GM23338 (cell line): ENCODE results near the gene ADGRG1. TPM values are rescaled to one million over a fixed set of nuclear protein-coding genes. Genes with fewer than 3 reads are reported as not detected.

Source experiments
- ATAC-seq: fragments of 200-7000 bp; cut with Tn5 transposase; 3 replicates; pipeline ENCODE4 v1.9.1; 2020
- DNase-seq: peaks from one replicate; pipeline ENCODE4 v3.0.0-alpha.2; 2015; ENCODE audit warnings: low spot score
- H2AFZ ChIP-seq: fragments of 200-600 bp; sonication (generic); 2 replicates; pipeline ENCODE4 v1.8.0; 2016; ENCODE audit warnings: antibody characterized with exemption, mild to moderate bottlenecking, moderate library complexity
- H3F3A ChIP-seq: fragments of 200-600 bp; sonication (generic); replicated peaks from 2 replicates; pipeline ENCODE4 v1.8.0; 2017; ENCODE audit warnings: antibody characterized with exemption, mixed run types, low read depth
- H3K27ac ChIP-seq: fragments of 200-600 bp; sonication (generic); 2 replicates; pipeline ENCODE4 v1.6.1; 2016; ENCODE audit warnings: low read depth
- H3K27me3 ChIP-seq: fragments of 200-600 bp; sonication (generic); 2 replicates; pipeline ENCODE4 v1.8.0; 2016; ENCODE audit warnings: mild to moderate bottlenecking, mixed run types, moderate library complexity; ENCODE audit not compliant: insufficient read depth
- H3K36me3 ChIP-seq: fragments of 200-600 bp; sonication (generic); 2 replicates; pipeline ENCODE4 v1.8.0; 2016; ENCODE audit warnings: mild to moderate bottlenecking; ENCODE audit not compliant: insufficient read depth
- H3K4me1 ChIP-seq: fragments of 200-600 bp; sonication (generic); 2 replicates; pipeline ENCODE4 v1.8.0; 2016; ENCODE audit warnings: mild to moderate bottlenecking, moderate library complexity; ENCODE audit not compliant: insufficient read depth
- H3K4me2 ChIP-seq: fragments of 200-600 bp; sonication (generic); 2 replicates; pipeline ENCODE4 v1.7.1; 2017; ENCODE audit warnings: mixed run types
- H3K4me3 ChIP-seq: fragments of 200-600 bp; sonication (generic); 2 replicates; pipeline ENCODE4 v1.6.1; 2016; ENCODE audit warnings: mixed run types
- H3K79me2 ChIP-seq: fragments of 200-600 bp; sonication (generic); replicated peaks from 2 replicates; pipeline ENCODE4 v1.8.0; 2017; ENCODE audit warnings: mild to moderate bottlenecking; ENCODE audit not compliant: insufficient read depth
- H3K9me2 ChIP-seq: fragments of 200-600 bp; sonication (generic); 2 replicates; pipeline ENCODE4 v1.8.0; 2017; ENCODE audit not compliant: insufficient read depth
- H4K20me1 ChIP-seq: fragments of 200-600 bp; sonication (generic); replicated peaks from 2 replicates; pipeline ENCODE4 v1.8.0; 2017; ENCODE audit warnings: mild to moderate bottlenecking; ENCODE audit not compliant: insufficient read depth
- H3K27ac Mint-ChIP-seq: 2 replicates; pipeline ENCODE4 v1.8.0; 2020; ENCODE audit warnings: inconsistent platforms, mild to moderate bottlenecking, moderate library complexity, mixed read lengths
- H3K27me3 Mint-ChIP-seq: 3 replicates; pipeline ENCODE4 v1.8.0; 2022; ENCODE audit warnings: low read depth, mild to moderate bottlenecking, moderate library complexity, mixed read lengths, inconsistent platforms; ENCODE audit not compliant: insufficient read depth, poor library complexity
- H3K36me3 Mint-ChIP-seq: 3 replicates; pipeline ENCODE4 v1.8.0; 2021; ENCODE audit warnings: low read depth, mild to moderate bottlenecking, inconsistent platforms, moderate library complexity, mixed read lengths
- H3K4me1 Mint-ChIP-seq: 3 replicates; pipeline ENCODE4 v1.8.0; 2020; ENCODE audit warnings: mild to moderate bottlenecking, inconsistent platforms, mixed read lengths
- H3K4me3 Mint-ChIP-seq: 3 replicates; pipeline ENCODE4 v1.8.0; 2021; ENCODE audit warnings: moderate library complexity, mild to moderate bottlenecking, inconsistent platforms, mixed read lengths
- H3K9me3 Mint-ChIP-seq: 3 replicates; pipeline ENCODE4 v1.8.0; 2020; ENCODE audit warnings: moderate library complexity, mild to moderate bottlenecking, inconsistent platforms, mixed read lengths
- CREB1 ChIP-seq: fragments of 250-450 bp; sonication (Bioruptor Pico); IDR thresholded peaks from 2 replicates; pipeline ENCODE4 v1.5.0; 2020; ENCODE audit warnings: low read depth, mild to moderate bottlenecking, moderate library complexity
- CTCF ChIP-seq, 2 experiments: fragments of 200-600 bp in 1 of 2; sonication (generic) in 1 of 2; conservative IDR thresholded peaks; 2 replicates each; pipeline versions ENCODE4 v1.5.1 to v1.6.1; 2016 to 2017; ENCODE audit warnings: antibody characterized with exemption in 2 of 2, low read depth in 2 of 2, mild to moderate bottlenecking in 2 of 2, moderate library complexity in 1 of 2
- ETS1 ChIP-seq: IDR thresholded peaks from 2 replicates; pipeline ENCODE4 v1.6.1; 2016; ENCODE audit warnings: antibody characterized with exemption
- EZH2 ChIP-seq: fragments of 200-600 bp; sonication (generic); IDR thresholded peaks from one replicate; pipeline ENCODE4 v1.8.0; 2017; ENCODE audit warnings: antibody characterized with exemption, mild to moderate bottlenecking, low read depth; ENCODE audit not compliant: unreplicated experiment
- EZH2phosphoT487 ChIP-seq: fragments of 200-600 bp; sonication (generic); IDR thresholded peaks from one replicate; pipeline ENCODE4 v1.8.1; 2018; ENCODE audit warnings: antibody characterized with exemption; ENCODE audit not compliant: unreplicated experiment
- JUNB ChIP-seq: IDR thresholded peaks from one replicate; pipeline ENCODE4 v1.6.1; 2016; ENCODE audit warnings: antibody characterized with exemption; ENCODE audit not compliant: unreplicated experiment
- NANOG ChIP-seq: IDR thresholded peaks from 2 replicates; pipeline ENCODE4 v1.6.1; 2016; ENCODE audit warnings: antibody characterized with exemption, borderline replicate concordance
- POLR2AphosphoS5 ChIP-seq: IDR thresholded peaks from 2 replicates; pipeline ENCODE4 v1.6.1; 2016; ENCODE audit warnings: antibody characterized with exemption, low read depth
- REST ChIP-seq: IDR thresholded peaks from one replicate; pipeline ENCODE4 v1.6.1; 2018; ENCODE audit warnings: antibody characterized with exemption; ENCODE audit not compliant: unreplicated experiment
- STAT1 ChIP-seq: IDR thresholded peaks from one replicate; pipeline ENCODE4 v1.6.1; 2016; ENCODE audit warnings: antibody characterized with exemption; ENCODE audit not compliant: unreplicated experiment
- ZNF114 ChIP-seq: fragments of 250-450 bp; sonication (Bioruptor Pico); IDR thresholded peaks from 2 replicates; pipeline ENCODE4 v1.5.0; 2020; ENCODE audit warnings: mild to moderate bottlenecking, moderate library complexity
- ZNF331 ChIP-seq: fragments of 250-450 bp; sonication (Bioruptor Pico); IDR thresholded peaks from 2 replicates; pipeline ENCODE4 v1.5.0; 2020; ENCODE audit warnings: low read depth, mild to moderate bottlenecking, moderate library complexity
- polyA plus RNA-seq: library from polyadenylated mRNA; unstranded; fragments of >200 nt; fragmentation: Nextera tagmentation; extraction: Ambion mirVana; gene quantifications from 2 replicates; pipeline ENCODE4 v1.2.1, GENCODE V29; 2016
- total RNA-seq: library from RNA; depleted of rRNA; stranded (reverse); fragments of >200 nt; shearing (Covaris generic); gene quantifications from 2 replicates; pipeline ENCODE4 v1.2.3, GENCODE V29; 2014
- TF ChIP-seq, protein P1 (sequence below): fragments of 250-450 bp; sonication (Bioruptor Pico); IDR thresholded peaks from 2 replicates; pipeline ENCODE4 v1.5.0; 2020; ENCODE audit warnings: mild to moderate bottlenecking, moderate library complexity

Gene ADGRG1
- total and polyA plus RNA-seq, 2 experiments from 2014 or later, result 0.14 to 0.47 TPM

GRCh38 chr16:57675741-57676551 lies 47.5 kb downstream of the ADGRG1 start:
- no peaks in the 10 kb centered on the region for H3F3A ChIP-seq
- H3K27ac ChIP-seq, result peak overlapping the region; percentile 39; the same call in 1 of the 2 replicates
- H3K36me3 ChIP-seq, result no peaks in the 10 kb centered on the region
- no peaks in the 10 kb centered on the region for H3K27me3 ChIP-seq
- no peaks in the 10 kb centered on the region for H4K20me1 ChIP-seq
- H3K9me3 Mint-ChIP-seq, result no peaks in the 10 kb centered on the region; the same call in 2 of the 3 replicates
- ATAC-seq (peak; percentile 87), DNase-seq (peak; percentile 68)
- 0 out of 2 replicates have a peak overlapping the region, but pooled peaks have one; percentile 31 for H3K4me3 ChIP-seq
- no peaks in the 10 kb centered on the region for H3K79me2 ChIP-seq
- H3K9me2 ChIP-seq, result no peaks in the 10 kb centered on the region
- H3K27me3 Mint-ChIP-seq, result peaks cover 5% of the 10 kb centered on the region
- H3K4me1 Mint-ChIP-seq, result peaks cover 31% of the 10 kb centered on the region
- H3K4me3 Mint-ChIP-seq, result peak overlapping the region; percentile 25; the same call in 1 of the 3 replicates
- H3K27ac Mint-ChIP-seq, result peak overlapping the region; percentile 0; the same call in 1 of the 2 replicates
- no peaks in the 10 kb centered on the region for H3K36me3 Mint-ChIP-seq
- peak overlapping the region; percentile 68 for H3K4me2 ChIP-seq
- TF ChIP-seq, protein P1, sequence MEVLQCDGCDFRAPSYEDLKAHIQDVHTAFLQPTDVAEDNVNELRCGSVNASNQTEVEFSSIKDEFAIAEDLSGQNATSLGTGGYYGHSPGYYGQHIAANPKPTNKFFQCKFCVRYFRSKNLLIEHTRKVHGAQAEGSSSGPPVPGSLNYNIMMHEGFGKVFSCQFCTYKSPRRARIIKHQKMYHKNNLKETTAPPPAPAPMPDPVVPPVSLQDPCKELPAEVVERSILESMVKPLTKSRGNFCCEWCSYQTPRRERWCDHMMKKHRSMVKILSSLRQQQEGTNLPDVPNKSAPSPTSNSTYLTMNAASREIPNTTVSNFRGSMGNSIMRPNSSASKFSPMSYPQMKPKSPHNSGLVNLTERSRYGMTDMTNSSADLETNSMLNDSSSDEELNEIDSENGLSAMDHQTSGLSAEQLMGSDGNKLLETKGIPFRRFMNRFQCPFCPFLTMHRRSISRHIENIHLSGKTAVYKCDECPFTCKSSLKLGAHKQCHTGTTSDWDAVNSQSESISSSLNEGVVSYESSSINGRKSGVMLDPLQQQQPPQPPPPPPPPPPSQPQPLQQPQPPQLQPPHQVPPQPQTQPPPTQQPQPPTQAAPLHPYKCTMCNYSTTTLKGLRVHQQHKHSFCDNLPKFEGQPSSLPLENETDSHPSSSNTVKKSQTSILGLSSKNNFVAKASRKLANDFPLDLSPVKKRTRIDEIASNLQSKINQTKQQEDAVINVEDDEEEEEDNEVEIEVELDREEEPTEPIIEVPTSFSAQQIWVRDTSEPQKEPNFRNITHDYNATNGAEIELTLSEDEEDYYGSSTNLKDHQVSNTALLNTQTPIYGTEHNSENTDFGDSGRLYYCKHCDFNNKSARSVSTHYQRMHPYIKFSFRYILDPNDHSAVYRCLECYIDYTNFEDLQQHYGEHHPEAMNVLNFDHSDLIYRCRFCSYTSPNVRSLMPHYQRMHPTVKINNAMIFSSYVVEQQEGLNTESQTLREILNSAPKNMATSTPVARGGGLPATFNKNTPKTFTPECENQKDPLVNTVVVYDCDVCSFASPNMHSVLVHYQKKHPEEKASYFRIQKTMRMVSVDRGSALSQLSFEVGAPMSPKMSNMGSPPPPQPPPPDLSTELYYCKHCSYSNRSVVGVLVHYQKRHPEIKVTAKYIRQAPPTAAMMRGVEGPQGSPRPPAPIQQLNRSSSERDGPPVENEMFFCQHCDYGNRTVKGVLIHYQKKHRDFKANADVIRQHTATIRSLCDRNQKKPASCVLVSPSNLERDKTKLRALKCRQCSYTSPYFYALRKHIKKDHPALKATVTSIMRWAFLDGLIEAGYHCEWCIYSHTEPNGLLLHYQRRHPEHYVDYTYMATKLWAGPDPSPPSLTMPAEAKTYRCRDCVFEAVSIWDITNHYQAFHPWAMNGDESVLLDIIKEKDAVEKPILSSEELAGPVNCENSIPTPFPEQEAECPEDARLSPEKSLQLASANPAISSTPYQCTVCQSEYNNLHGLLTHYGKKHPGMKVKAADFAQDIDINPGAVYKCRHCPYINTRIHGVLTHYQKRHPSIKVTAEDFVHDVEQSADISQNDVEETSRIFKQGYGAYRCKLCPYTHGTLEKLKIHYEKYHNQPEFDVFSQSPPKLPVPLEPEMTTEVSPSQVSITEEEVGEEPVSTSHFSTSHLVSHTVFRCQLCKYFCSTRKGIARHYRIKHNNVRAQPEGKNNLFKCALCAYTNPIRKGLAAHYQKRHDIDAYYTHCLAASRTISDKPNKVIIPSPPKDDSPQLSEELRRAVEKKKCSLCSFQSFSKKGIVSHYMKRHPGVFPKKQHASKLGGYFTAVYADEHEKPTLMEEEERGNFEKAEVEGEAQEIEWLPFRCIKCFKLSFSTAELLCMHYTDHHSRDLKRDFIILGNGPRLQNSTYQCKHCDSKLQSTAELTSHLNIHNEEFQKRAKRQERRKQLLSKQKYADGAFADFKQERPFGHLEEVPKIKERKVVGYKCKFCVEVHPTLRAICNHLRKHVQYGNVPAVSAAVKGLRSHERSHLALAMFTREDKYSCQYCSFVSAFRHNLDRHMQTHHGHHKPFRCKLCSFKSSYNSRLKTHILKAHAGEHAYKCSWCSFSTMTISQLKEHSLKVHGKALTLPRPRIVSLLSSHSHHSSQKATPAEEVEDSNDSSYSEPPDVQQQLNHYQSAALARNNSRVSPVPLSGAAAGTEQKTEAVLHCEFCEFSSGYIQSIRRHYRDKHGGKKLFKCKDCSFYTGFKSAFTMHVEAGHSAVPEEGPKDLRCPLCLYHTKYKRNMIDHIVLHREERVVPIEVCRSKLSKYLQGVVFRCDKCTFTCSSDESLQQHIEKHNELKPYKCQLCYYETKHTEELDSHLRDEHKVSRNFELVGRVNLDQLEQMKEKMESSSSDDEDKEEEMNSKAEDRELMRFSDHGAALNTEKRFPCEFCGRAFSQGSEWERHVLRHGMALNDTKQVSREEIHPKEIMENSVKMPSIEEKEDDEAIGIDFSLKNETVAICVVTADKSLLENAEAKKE, result no peak
- TF ChIP-seq EZH2, result no peak
- no peak for TF ChIP-seq ZNF114 (CRISPR knock-in tag)
- TF ChIP-seq ETS1, result no peak
- TF ChIP-seq EZH2phosphoT487, result no peak
- no peak for TF ChIP-seq REST
- no peak for TF ChIP-seq POLR2AphosphoS5
- no peak for TF ChIP-seq STAT1
- TF ChIP-seq NANOG, result no peak
- no peak for TF ChIP-seq CREB1
- no peak for TF ChIP-seq CTCF (conservative IDR thresholded peaks at IDR 0.05; ENCODE audit: low read depth in 2 of 2)
- no peak for TF ChIP-seq JUNB
- TF ChIP-seq ZNF331 (CRISPR knock-in tag), result no peak
- peaks cover 13% of the 10 kb centered on the region for H3K4me1 ChIP-seq
- peak overlapping the region; percentile 95 for H2AFZ ChIP-seq
